GM12892 (cell line): ENCODE data around the gene CHD8.

ENCODE experiments used
- POLR2A ChIP-seq: IDR thresholded peaks from 2 replicates; pipeline ENCODE4 v1.6.1; 2011; ENCODE audit warnings: low read depth, low read length, control low read depth
- POLR2AphosphoS5 ChIP-seq: IDR thresholded peaks from 2 replicates; pipeline ENCODE4 v1.6.1; 2011; ENCODE audit warnings: low read depth, low read length, control low read depth
- TAF1 ChIP-seq: IDR thresholded peaks from 2 replicates; pipeline ENCODE4 v1.6.1; 2011; ENCODE audit warnings: low read depth, mild to moderate bottlenecking, control low read depth, low read length, borderline replicate concordance

DNA sequence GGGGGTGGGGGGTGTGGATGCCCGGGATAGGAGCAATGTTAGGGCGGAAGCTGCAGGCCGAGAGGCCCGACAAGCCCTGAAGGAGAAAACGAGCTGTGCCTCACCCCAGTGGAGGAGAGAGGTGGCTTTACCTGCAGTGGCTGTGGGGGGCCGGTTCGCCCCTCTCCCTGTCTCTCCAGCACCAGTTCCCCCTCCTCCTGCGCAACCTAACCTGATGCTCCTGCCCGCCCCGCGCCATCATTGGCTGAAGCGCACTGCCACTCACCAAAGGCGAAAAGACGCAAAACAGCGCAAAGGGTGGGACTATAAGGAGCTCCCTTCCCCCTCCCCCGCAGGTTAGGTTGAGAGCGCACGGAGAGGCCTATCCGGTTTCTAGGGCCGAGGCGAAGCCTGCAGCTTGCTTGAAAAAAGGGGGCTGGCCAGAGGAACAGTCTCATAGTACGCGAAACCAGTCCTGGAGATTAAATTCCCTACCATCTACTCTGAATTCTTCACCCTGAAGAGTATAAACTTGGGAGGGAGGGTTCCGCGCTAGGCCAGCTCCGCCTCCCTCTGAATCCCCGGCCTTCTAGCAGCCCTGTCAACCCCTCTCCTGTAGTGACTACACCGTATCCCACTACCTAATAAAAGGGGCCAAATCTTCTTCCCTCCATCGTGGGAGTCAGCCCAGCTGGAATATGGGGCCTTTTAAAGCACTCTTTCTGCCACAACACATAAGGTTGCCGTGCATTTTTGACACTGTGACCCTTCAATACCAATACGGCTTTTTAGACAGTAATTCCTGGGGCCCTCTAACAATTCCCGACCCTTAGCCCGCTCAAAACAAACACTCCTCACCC lies 18.6 kb downstream of the CHD8 start:
- TF ChIP-seq POLR2AphosphoS5 (peak; percentile 93), POLR2A (peak; percentile 77), TAF1 (peak; percentile 39; the same call in 1 of the 2 replicates)
